Suppressor macrophage treated with lipopolysaccharide for 4 hours (primary cell): Measurements from ENCODE around the gene ASMT.
"Not testable (repeated sequence)": the region's sequence is repeated elsewhere in the genome, so short reads cannot be mapped to it uniquely, and the experiment has no call there.

Experiments
- DNase-seq: peaks from one replicate; pipeline ENCODE4 v3.0.0-alpha.2; 2020

The ASMT gene

DNA sequence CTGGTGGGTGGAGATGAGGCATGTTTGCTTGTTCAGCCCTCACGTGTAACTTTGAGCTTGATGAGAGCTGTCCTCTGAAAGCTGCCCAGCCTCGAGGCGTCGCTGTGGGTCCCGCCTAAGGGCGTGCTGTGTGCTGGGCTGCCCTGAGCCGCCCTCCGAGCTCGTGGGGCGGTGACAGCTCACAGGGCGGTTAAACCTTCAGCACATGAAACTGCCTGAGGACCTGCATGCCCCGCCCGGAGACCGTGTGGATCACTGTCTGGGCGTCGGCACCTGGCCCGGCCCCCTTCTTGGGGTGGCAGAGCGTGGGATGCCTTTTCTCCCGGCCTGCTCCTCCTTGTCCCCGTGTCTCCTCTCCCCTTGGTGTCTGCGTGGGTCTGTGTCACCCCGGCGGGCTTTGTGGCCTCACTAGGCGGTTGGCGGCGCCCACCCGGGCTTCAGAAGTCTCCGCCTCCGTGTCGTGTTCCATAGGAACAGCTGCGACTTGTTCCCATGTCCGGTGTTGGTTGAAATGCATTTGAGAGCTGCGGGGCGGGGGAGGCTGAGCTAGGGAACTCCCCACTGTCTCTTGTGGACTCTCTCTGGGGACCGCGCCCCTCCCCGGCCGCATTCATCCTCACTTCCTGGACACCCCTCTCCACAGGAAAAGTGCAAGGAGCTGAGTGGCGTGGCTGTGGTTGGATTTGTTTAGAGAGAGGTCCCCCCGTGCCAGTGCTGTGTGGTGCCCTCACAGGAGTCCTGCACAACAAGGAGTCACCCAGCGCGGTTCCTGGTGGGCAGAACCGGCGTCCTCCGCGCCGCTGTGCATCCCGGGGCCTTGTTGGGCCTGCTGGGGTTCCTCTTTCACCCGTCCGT is 16.6 kb upstream of the ASMT start:
- no peak for DNase-seq

DNA sequence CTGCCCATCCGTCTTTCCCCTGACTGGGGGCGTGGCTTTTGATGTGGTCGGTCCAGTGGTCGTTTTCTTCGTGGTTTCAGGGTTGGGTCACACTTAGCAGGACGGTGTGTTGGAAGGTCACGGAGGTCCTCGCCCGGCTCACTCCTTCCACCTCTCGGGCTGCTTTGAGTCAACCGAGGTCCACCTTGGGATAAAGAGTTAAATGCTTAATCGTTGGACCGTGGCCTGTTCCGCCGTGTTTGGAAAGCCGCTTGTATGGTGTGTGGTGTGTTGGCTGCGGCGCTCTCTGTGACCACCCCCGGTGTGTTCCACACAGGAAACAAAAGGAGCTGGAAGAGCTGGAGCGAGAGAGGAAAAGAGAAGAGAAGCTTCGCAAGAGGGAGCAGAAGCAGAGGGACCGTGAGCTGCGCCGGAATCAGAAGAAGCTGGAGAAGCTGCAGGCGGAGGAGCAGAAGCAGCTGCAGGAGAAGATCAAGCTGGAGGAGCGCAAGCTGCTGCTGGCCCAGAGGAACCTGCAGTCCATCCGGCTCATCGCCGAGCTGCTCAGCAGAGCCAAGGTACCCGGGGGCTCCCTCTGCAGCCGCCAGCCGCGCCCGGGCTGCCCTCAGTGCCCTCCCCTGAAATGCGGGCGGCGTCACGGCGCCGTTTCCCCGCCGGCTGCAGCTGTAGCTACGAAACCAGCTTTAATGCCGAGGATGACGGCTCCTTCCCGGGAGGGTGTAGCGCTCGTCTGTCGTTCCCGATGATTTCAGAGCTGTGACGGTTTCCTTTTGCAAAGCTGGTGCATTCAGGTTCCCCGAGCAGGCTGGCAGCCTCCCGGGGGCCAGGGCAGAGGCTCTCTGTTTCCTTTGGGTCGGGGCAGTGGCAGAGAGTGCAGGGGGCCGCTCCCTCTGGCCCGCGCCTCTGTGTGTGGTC is 15.7 kb upstream of the ASMT start:
- no peak for DNase-seq

GRCh38 chrX:1599791-1600405 is 15.0 kb upstream of the ASMT start:
- DNase-seq: no peak

DNA sequence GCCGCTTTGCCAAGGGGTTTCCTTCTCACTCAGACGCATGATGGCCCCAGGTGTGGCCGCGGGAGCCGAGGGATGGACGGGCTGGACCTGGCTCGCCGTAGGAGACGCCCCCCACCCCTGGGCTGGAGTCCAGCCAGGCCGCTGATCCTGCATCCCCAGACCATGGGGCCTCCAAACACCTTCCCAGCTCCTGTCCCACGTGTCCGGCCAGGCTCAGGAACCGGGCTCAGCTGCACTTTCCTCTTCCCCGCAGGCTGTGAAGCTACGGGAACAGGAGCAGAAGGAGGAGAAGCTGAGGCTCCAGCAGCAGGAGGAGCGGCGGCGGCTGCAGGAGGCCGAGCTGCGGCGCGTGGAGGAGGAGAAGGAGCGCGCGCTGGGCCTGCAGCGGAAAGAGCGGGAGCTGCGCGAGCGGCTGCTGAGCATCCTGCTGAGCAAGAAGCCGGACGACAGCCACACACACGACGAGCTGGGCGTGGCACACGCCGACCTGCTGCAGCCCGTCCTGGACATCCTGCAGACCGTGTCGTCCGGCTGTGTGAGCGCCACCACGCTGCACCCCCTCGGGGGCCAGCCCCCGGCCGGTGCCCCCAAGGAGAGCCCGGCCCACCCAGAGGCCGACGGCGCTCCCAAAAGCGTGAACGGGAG is 14.3 kb upstream of the ASMT start:
- DNase-seq: no peak

DNA sequence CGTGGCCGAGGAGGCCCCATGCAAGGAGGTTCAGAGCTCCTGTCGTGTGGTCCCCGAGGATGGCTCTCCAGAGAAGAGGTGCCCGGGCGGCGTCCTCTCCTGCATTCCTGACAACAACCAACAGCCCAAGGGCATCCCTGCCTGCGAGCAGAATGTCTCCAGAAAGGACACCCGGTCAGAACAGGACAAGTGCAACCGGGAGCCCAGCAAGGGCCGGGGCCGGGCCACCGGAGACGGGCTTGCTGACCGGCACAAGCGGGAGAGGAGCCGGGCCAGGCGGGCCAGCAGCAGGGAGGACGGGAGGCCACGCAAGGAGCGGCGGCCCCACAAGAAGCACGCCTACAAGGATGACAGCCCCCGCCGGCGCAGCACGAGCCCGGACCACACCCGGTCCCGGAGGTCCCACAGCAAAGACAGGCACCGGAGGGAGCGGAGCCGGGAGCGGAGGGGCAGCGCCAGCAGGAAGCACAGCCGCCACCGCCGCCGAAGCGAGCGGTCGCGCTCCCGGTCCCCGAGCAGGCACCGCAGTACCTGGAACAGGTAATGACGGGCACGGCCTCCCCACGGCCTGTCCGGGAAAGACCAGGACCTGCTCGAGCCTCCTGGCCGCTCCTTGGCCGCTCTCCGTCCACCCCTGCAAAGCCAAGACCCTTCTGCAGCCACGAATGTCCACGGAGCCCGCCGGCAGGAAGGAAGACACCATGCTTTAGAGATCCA is 13.7 kb upstream of the ASMT start:
- DNase-seq: no peak

- DNase-seq: no peak
Measured at GRCh38 chrX:1601768-1602085, 13.1 kb upstream of the ASMT start.

DNA sequence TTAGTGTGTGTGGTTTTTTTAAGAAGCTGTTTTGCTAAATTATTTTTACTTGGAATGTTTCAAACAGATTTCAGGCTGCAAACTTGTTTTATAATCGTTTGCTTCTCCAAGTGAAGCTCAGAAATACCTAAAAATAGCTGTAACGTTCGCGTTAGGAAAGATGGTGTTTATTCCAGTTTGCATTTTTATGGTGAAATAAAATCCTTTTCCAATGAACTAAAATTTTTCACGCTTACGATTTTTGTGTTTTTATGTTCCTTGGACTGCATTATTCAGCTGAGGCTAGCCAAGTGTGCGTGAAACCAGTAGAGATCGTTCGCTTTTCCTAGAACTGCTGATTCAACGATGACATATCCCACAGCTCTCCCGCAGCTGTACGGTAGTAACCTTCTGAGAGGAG is 12.6 kb upstream of the ASMT start:
- no peak for DNase-seq

GRCh38 chrX:1606496-1606895 is 8.4 kb upstream of the ASMT start:
- DNase-seq: no peak

DNA sequence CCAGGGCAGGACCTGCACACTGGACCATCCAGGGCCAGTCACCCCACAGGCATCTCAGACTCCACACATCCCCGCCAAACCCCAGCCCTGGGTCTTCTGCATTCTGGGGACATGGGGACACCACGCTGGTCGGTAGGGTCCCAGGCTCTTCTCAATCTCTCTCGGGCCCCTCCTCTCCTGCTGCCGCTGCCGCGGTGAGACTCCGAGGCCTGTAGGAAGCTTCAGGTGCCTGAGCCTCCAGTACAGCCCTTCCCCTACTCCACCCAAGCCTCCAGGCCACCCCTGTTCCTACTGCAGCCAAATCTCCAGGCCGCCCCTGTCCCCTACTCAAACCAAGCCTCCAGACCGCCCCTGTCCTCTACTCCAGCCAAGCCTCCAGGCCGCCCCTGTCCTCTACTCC is 5.5 kb upstream of the ASMT start:
- DNase-seq: no peak

GRCh38 chrX:1609762-1610161 is 5.1 kb upstream of the ASMT start:
- DNase-seq: no peak

DNA sequence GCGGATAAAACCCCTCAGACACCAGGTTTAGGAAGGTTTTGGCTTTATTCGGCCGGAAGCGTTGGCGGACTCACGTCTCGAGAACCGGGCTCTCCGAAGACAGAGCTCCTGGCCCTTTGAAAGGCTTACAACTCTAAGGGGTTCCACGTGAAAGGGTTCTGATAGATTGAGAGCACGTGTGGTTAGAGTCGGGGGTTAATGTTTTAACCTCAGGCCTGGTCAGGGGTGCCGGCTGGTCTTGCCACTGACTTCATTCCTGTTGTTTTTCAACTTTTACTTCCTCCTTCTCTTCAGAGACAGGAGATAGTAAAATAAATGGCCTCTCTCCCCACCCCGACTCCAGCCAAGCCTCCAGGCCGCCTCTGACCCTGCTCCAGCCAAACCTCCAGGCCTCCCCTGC is 4.7 kb upstream of the ASMT start:
- DNase-seq: no peak

DNA sequence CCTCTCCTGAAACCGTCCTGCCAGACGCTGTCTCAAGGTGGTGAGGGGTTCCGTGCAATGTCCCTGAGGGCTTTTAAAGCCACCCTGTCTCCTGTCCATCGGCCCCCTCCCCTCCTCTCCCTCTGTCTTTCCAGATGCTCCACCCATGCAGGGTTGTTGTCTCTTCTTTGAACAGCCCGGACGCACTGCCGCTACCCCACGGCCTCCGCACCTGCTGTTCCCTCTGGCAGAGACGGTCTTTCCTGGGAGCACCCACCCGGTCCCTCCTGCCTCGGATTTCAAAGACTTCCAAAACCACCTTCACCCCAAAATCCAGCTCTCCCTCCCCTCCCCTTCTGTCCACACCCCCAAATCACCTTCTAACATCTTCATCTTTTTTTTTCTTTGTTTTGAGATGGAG is 4.1 kb upstream of the ASMT start:
- DNase-seq: no peak

- DNase-seq: no peak
Measured at GRCh38 chrX:1612641-1613286, 2.1 kb upstream of the ASMT start.

DNA sequence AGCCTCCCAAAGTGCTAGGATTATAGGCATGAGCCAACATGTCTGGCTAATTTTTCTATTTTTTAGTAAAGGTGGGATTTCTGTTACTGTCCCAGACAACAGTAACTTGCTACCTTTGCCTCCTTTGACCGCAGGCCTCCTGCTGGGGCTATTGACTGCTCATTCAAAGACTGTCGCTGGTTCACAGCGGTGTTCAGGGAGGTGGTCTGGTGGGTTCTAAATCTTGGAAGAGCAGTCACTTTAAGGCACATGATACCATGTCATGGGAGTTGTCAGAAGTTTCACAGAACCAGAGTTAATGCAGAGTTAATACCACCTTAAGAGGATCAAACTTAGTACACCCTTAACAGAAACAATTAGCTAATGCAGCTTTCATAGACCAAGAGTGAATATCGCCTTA is 3.8 kb downstream of the ASMT start:
- DNase-seq: no peak

DNA sequence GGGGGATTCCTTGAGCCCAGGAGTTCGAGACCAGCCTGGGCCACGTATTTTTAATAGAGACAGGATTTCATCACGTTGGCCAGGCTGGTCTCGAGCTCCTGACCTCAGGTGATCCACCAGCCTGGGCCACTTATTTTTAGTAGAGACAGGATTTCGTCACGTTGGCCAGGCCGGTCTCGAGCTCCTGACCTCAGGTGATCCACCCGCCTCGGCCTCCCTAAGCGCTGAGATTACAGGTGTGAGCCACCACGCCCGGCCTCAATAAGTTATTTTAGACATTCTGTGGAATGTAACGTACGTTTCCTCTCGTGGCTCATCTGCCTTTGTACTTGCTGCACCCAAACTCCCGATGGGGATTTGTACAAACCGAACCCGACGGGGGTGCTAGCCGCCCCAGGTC is 8.8 kb downstream of the ASMT start:
- no peak for DNase-seq

DNA sequence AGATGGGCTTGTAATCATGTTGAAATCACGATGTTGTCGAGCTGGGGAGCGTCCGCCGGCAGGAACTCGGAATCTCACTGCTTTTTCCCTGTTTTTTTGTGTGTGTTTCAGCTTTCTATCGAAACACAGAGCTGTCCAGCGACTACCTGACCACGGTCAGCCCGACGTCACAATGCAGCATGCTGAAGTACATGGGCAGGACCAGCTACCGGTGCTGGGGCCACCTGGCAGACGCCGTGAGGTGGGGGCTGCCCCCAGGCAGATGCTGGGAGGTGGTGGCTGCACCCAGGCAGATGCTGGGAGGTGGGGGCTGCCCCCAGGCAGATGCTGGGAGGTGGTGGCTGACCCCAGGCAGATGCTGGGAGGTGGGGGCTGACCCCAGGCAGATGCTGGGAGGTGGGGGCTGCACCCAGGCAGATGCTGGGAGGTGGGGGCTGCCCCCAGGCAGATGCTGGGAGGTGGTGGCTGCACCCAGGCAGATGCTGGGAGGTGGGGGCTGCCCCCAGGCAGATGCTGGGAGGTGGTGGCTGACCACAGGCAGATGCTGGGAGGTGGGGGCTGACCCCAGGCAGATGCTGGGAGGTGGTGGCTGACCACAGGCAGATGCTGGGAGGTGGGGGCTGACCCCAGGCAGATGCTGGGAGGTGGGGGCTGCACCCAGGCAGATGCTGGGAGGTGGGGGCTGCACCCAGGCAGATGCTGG is 9.4 kb downstream of the ASMT start:
- not testable (repeated sequence) for DNase-seq

- DNase-seq: not testable (repeated sequence)
Measured at GRCh38 chrX:1624861-1625215, 10.0 kb downstream of the ASMT start.

- no peak for DNase-seq
Measured at GRCh38 chrX:1629244-1629643, 14.4 kb downstream of the ASMT start.

DNA sequence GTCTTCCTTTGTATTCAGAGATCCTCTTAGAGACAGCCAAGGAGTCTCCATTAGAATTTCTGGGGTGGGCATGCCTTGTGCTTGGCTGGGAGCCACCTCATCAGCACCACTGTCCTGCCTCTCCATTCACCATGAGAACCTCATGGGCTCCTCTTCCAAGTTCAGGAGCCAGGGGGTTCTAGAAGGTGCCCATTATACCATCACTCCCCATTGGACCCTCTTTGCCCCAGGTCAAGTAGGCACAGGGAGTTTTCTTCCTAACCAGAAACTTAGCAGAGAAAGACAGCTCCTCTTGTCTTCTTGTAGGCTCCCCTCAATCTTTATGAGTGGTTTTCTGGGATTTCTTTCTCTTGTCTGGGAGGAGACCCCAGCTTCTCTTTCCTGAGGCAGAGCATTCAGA is 31.1 kb downstream of the ASMT start:
- no peak for DNase-seq

- DNase-seq: no peak
Measured at GRCh38 chrX:1649621-1650020, 34.8 kb downstream of the ASMT start.

DNA sequence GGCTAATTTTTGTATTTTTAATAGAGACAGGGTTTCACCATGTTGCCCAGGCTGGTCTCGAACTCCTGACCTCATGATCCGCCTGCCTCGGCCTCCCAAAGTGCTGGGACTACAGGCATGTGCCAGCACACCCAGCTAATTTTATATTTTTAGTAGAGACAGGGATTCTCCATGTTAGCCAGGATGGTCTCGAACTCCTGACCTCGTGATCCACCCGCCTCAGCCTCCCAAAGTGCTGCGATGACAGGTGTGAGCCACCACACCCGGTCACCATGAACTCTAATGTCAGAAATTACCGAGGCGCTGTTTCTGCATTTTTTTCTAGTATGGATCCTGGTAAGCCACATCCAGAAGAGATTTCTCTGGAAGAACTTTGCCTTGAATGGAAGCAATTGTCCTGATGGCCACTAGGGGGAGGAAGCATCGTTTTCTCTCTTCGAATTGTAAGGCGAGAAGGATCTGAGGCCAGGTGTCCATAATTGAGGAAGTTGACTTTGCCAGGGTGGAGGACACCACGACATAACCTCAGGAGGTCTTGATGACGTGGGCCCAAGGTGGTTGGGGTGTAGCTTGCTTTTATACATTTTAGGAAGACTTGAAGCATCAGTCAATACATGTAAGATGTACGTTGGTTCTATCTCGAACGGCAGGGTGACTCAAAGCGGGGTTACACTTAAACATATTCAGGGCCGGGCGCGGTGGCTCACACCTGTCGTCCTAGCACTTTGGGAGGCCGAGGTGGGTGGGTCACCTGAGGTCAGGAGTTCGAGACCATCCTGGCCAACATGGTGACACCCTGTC is 37.4 kb downstream of the ASMT start:
- peak; percentile 58 for DNase-seq
